ENCODE results near the gene MAPKAPK3. TPM values are rescaled to one million over a fixed set of nuclear protein-coding genes. Genes with fewer than 3 reads are reported as not detected.

MAPKAPK3 gene
- total and polyA plus RNA-seq, 2 of the 4 experiments (the other 2 are of a cell fraction) = 38.3 to 57.2 TPM

DNA sequence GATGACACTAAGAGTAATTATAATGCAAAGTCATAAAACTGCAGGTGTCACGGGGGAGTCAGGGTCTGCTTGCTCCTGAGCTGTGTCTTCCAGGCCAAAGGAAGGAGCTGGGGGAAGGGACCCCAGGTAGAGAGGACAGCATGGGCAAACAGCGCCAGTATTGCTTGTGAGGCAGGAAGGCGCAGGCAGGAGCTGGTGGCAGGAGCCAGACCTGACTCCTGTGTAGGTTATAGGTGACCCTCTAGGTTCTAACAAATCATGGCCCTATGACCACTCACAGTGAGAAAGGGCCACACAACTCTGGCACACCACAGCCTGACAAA is 7.2 kb upstream of the MAPKAPK3 start:
- ChIA-PET CTCF (interaction anchor here (0.8 to 1.5 kb wide), 2 partner anchors 38 to 68 kb away, joined by 3 to 5 read pairs; no protein-coding TSS in a partner anchor), POLR2A (ENCODE audit: unreplicated experiment) (no interaction called here)
- Histone ChIP-seq H3K4me1 (ENCODE audit: control insufficient read depth, insufficient read depth, low read length) (peaks cover 4% of the 10 kb centered on the region), H2BK15ac (ENCODE audit: low read depth, low read length) (no peak overlapping the region), H3K4me2 (ENCODE audit: low read depth, low read length) (no peak overlapping the region), H3K23ac (ENCODE audit: low read depth, low read length) (no peak overlapping the region), H2AK5ac (ENCODE audit: low read depth, low read length) (no peak overlapping the region), H3K36me3 (ENCODE audit: control insufficient read depth, insufficient read depth, low read length) (peaks cover 22% of the 10 kb centered on the region; the same call in 1 of the 2 replicates), H2BK120ac (ENCODE audit: low read depth, low read length) (no peak overlapping the region), H3K18ac (ENCODE audit: low read depth, low read length) (no peak overlapping the region), H3K9me3 (ENCODE audit: control insufficient read depth, insufficient read depth, low read length) (no peaks in the 10 kb centered on the region), H3K56ac (ENCODE audit: extremely low read depth, insufficient read depth, low read length) (no peak overlapping the region), H3K79me1 (ENCODE audit: low read depth in 1 of 2, low read length in 2 of 2) (peaks cover 13% of the 10 kb centered on the region in 2 experiments; a peak in 3 of 4 replicates), H2BK20ac (ENCODE audit: low read depth, low read length) (no peak overlapping the region), H3K27ac (ENCODE audit: insufficient read depth, low read length) (no peak overlapping the region), H2AK9ac (replicated peaks; ENCODE audit: low read depth, low read length, poor library complexity) (peak overlapping the region; percentile 34), H3K4me3 (ENCODE audit: insufficient read depth, low read depth, low read length) (no peak overlapping the region), H4K5ac (ENCODE audit: low read depth, low read length) (no peak overlapping the region), H4K91ac (ENCODE audit: insufficient read depth, low read depth, low read length) (no peak overlapping the region), H3K14ac (replicated peaks; ENCODE audit: low read depth, low read length) (no peak overlapping the region), H3K9me1 (ENCODE audit: insufficient read depth, low read length) (peaks cover 11% of the 10 kb centered on the region), H4K20me1 (ENCODE audit: insufficient read depth, low read length) (no peaks in the 10 kb centered on the region), H3K4ac (ENCODE audit: low read depth, low read length) (no peak overlapping the region), H3K27me3 (ENCODE audit: control insufficient read depth, insufficient read depth, low read length) (no peaks in the 10 kb centered on the region), H2AFZ (replicated peaks; ENCODE audit: low read length, poor library complexity) (no peak overlapping the region), H2BK5ac (ENCODE audit: low read depth, low read length, poor library complexity, severe bottlenecking) (no peak overlapping the region), H3K9ac (ENCODE audit: low read depth, low read length) (no peak overlapping the region), H4K8ac (ENCODE audit: low read depth in 2 of 2, low read length in 2 of 2) (no peak overlapping the region)
- in situ Hi-C loops (cut with MboI; ENCODE audit: low sequenced_read_pairs) (loop anchor here (5.0 to 25.0 kb wide), 2 partner anchors 37 to 1078 kb away; no protein-coding TSS in a partner anchor), dilution Hi-C loops (cut with HindIII; ENCODE audit: low sequenced_read_pairs, unreplicated experiment) (no loop called here), intact Hi-C loops (cut with micrococcal nuclease) (loop anchor here (10.0 kb wide), 1 partner anchor 1055 kb away; no protein-coding TSS in a partner anchor)
- no peak for DNase-seq
- no peak for TF ChIP-seq CHD1 (IDR thresholded peaks at IDR 0.05; ENCODE audit: low read depth, low read length)
- TF ChIP-seq SMC3 (IDR thresholded peaks at IDR 0.05; ENCODE audit: low read depth, low read length) = no peak
- TF ChIP-seq RAD21 (IDR thresholded peaks at IDR 0.05; ENCODE audit: low read length) = no peak
- TF ChIP-seq MAFK (IDR thresholded peaks at IDR 0.05; ENCODE audit: low read depth, low read length) = no peak
- no peak for TF ChIP-seq FOS (IDR thresholded peaks at IDR 0.05; ENCODE audit: low read depth, low read length)
- no peak for TF ChIP-seq CEBPB (IDR thresholded peaks at IDR 0.05; ENCODE audit: low read depth, low read length)
- no peak for TF ChIP-seq BHLHE40 (IDR thresholded peaks at IDR 0.05; ENCODE audit: low read depth, low read length)
- TF ChIP-seq RCOR1 (IDR thresholded peaks at IDR 0.05; ENCODE audit: insufficient replicate concordance, low read length) = no peak
- no peak for TF ChIP-seq MAZ (IDR thresholded peaks at IDR 0.05; ENCODE audit: borderline replicate concordance, low read depth, low read length)
- TF ChIP-seq NFE2L2 (IDR thresholded peaks at IDR 0.05; ENCODE audit: low read depth, low read length) = no peak
- no peak for TF ChIP-seq POLR2A (IDR thresholded peaks at IDR 0.05; ENCODE audit: low read depth, low read length)
- TF ChIP-seq, protein P1, sequence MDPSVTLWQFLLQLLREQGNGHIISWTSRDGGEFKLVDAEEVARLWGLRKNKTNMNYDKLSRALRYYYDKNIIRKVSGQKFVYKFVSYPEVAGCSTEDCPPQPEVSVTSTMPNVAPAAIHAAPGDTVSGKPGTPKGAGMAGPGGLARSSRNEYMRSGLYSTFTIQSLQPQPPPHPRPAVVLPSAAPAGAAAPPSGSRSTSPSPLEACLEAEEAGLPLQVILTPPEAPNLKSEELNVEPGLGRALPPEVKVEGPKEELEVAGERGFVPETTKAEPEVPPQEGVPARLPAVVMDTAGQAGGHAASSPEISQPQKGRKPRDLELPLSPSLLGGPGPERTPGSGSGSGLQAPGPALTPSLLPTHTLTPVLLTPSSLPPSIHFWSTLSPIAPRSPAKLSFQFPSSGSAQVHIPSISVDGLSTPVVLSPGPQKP (IDR thresholded peaks at IDR 0.05; ENCODE audit: borderline replicate concordance, low read depth, low read length) = no peak
- TF ChIP-seq, protein P2, sequence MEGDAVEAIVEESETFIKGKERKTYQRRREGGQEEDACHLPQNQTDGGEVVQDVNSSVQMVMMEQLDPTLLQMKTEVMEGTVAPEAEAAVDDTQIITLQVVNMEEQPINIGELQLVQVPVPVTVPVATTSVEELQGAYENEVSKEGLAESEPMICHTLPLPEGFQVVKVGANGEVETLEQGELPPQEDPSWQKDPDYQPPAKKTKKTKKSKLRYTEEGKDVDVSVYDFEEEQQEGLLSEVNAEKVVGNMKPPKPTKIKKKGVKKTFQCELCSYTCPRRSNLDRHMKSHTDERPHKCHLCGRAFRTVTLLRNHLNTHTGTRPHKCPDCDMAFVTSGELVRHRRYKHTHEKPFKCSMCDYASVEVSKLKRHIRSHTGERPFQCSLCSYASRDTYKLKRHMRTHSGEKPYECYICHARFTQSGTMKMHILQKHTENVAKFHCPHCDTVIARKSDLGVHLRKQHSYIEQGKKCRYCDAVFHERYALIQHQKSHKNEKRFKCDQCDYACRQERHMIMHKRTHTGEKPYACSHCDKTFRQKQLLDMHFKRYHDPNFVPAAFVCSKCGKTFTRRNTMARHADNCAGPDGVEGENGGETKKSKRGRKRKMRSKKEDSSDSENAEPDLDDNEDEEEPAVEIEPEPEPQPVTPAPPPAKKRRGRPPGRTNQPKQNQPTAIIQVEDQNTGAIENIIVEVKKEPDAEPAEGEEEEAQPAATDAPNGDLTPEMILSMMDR (conservative IDR thresholded peaks at IDR 0.05; ENCODE audit: low read depth, low read length) = no peak
- TF ChIP-seq, protein P3, sequence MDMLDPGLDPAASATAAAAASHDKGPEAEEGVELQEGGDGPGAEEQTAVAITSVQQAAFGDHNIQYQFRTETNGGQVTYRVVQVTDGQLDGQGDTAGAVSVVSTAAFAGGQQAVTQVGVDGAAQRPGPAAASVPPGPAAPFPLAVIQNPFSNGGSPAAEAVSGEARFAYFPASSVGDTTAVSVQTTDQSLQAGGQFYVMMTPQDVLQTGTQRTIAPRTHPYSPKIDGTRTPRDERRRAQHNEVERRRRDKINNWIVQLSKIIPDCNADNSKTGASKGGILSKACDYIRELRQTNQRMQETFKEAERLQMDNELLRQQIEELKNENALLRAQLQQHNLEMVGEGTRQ (IDR thresholded peaks at IDR 0.05; ENCODE audit: low read depth, low read length) = no peak
- no CpG with 5 or more reads among the region's 3 CpGs for WGBS, 2 experiments (ENCODE audit: extremely low coverage in 2 of 2, insufficient read length in 1 of 2)
- ATAC-seq (ENCODE audit: low read depth) = no peak
- no TSS peak for BruUV-seq (replicated peaks)

Data from IMR-90 (cell line).